ENCODE measurements around the gene TRIM33. TPM values are rescaled to one million over a fixed set of nuclear protein-coding genes. Genes with fewer than 3 reads are reported as not detected.

TRIM33 gene
- total and polyA plus RNA-seq, 10 of the 15 experiments (the other 5 are each of a cell fraction or from before 2014, with no cell fraction given), result 9.0 to 40.3 (median 22.0) TPM

DNA sequence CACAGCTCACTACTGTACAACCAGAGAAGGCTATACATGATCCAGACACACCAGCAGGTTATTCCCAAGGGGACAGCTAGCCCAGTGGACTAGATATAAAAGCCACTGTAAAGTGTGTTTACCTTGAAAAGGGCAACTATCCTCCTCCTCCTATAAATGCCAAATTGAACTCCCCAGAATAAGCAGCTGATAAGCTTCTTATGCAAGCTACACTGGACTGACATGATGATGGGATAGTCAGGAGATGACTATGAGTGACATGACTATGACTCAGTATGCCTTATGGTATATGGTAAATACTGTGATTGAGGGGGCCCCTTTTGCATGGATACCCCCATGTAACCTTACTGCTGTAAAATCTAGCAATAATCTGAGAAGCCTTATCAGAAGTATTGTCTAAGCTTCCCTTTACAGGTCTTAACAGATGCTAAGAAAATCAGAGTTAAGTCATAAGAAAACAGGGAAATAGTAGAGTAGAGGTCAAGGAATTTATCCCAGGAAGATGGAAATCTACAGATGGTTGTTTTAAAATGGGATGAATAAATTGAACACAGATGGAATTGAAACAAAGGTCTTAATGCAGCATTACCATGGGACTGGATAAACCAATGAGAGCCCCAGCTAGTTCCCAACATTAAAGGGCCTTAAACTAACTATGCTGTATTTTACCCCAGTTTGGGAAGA lies 55.8 kb downstream of the TRIM33 start (continued):
- TF ChIP-seq, protein P1, sequence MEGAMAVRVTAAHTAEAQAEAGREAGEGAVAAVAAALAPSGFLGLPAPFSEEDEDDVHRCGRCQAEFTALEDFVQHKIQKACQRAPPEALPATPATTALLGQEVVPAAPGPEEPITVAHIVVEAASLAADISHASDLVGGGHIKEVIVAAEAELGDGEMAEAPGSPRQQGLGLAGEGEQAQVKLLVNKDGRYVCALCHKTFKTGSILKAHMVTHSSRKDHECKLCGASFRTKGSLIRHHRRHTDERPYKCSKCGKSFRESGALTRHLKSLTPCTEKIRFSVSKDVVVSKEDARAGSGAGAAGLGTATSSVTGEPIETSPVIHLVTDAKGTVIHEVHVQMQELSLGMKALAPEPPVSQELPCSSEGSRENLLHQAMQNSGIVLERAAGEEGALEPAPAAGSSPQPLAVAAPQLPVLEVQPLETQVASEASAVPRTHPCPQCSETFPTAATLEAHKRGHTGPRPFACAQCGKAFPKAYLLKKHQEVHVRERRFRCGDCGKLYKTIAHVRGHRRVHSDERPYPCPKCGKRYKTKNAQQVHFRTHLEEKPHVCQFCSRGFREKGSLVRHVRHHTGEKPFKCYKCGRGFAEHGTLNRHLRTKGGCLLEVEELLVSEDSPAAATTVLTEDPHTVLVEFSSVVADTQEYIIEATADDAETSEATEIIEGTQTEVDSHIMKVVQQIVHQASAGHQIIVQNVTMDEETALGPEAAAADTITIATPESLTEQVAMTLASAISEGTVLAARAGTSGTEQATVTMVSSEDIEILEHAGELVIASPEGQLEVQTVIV (IDR thresholded peaks at IDR 0.05; ENCODE audit: borderline replicate concordance, partially characterized antibody), result no peak
- TF ChIP-seq ZNF207 (IDR thresholded peaks at IDR 0.05; ENCODE audit: borderline replicate concordance), result no peak
- TF ChIP-seq MEF2B (IDR thresholded peaks at IDR 0.05; ENCODE audit: partially characterized antibody, poor library complexity, severe bottlenecking), result no peak
- no peak for TF ChIP-seq SREBF1 (IDR thresholded peaks at IDR 0.05; ENCODE audit: low read length)
- no peak for TF ChIP-seq BACH1 (IDR thresholded peaks at IDR 0.05; ENCODE audit: borderline replicate concordance)
- no peak for TF ChIP-seq MYB (IDR thresholded peaks at IDR 0.05; ENCODE audit: borderline replicate concordance, low read depth, low read length)
- no peak for TF ChIP-seq YBX1 (IDR thresholded peaks at IDR 0.05)
- TF ChIP-seq DPF2 (IDR thresholded peaks at IDR 0.05), result no peak
- TF ChIP-seq STAT1 (conservative IDR thresholded peaks at IDR 0.05), result no peak

DNA sequence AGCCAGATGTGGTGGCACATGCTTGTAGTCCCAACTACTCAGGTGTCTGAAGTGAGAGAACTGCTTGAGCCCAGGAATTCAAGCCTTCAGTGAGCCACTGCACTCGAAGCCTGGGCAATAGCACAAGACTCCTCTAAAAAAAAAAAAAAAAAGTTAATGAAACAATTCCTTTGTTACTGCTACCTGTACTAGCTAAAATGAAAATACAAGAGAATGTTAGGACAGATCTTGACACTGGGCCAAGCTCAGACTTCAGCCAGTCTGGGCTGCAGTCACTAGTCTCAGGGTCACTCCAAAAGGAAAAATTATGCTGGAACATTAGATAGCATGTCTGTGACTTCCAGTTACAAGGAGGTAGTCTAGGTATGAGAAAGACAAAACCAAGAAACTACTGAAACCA lies 56.5 kb downstream of the TRIM33 start:
- in situ Hi-C loops (cut with MboI), result no loop called here
- POLR2A ChIA-PET, result interaction anchor here (0.6 to 0.7 kb wide), 2 partner anchors 29 to 441 kb away, joined by 3 to 6 read pairs; no protein-coding TSS in a partner anchor

More for the DNA sequence above, 56.5 kb downstream of the TRIM33 start:
- Histone ChIP-seq H3K9me3 (replicated peaks; ENCODE audit: control insufficient read depth, insufficient read depth, low read length) (peaks cover 3% of the 10 kb centered on the region; the same call in 1 of the 3 replicates), H2AFZ (ENCODE audit: control insufficient read depth, low read depth, low read length) (no peak overlapping the region), H3K4me3 (no peak overlapping the region), H3K27me3 (replicated peaks in 1 of 2; ENCODE audit: control insufficient read depth in 2 of 2, insufficient read depth in 2 of 2, low read length in 1 of 2) (no peaks in the 10 kb centered on the region), H3K27ac (ENCODE audit: control insufficient read depth, insufficient read depth) (no peak overlapping the region), H3K4me2 (ENCODE audit: control insufficient read depth, insufficient read depth) (no peak overlapping the region), H3K36me3 (ENCODE audit: control insufficient read depth in 2 of 2, insufficient read depth in 2 of 2, low read length in 1 of 2) (peaks cover 5 to 30% of the 10 kb centered on the region in 2 experiments), H4K20me1 (ENCODE audit: control insufficient read depth, insufficient read depth) (no peaks in the 10 kb centered on the region), H3K79me2 (ENCODE audit: control insufficient read depth, insufficient read depth, low read length) (no peaks in the 10 kb centered on the region), H3K4me1 (ENCODE audit: control insufficient read depth, insufficient read depth, low read length) (no peaks in the 10 kb centered on the region), H3K9ac (ENCODE audit: control insufficient read depth, insufficient read depth, low read length) (no peak overlapping the region)
- ChIA-PET CTCF (interaction anchor here (0.6 to 1.6 kb wide), 4 partner anchors 9 to 308 kb away, joined by 3 to 6 read pairs (median 4); no protein-coding TSS in a partner anchor), SMC1A (ENCODE audit: uncharacterized antibody, unreplicated experiment) (no interaction called here), RAD21 (ENCODE audit: unreplicated experiment) (no interaction called here)
- intact Hi-C loops (cut with micrococcal nuclease; ENCODE audit: unreplicated experiment), result no loop called here
- WGBS (ENCODE audit: insufficient coverage, insufficient replicate concordance, low lambda C conversion rate, missing lambda C conversion rate), result 100% methylated on average over 1 of the region's 1 CpG
- TF ChIP-seq POU2F2 (IDR thresholded peaks at IDR 0.05; ENCODE audit: borderline replicate concordance, low read depth, low read length), result no peak
- TF ChIP-seq TCF7 (IDR thresholded peaks at IDR 0.05; ENCODE audit: borderline replicate concordance), result no peak
- no peak for TF ChIP-seq TBL1XR1 (IDR thresholded peaks at IDR 0.05; ENCODE audit: low read depth, low read length)
- TF ChIP-seq PML (IDR thresholded peaks at IDR 0.05; ENCODE audit: low read length), result no peak
- DNase-seq (ENCODE audit: low read depth, low spot score) (no peak), ATAC-seq (no peak), FAIRE-seq (no peak)
- no TSS peak for BruUV-seq (replicated peaks)
